ENCODE data around the gene REL. TPM values are rescaled to one million over a fixed set of nuclear protein-coding genes. Genes with fewer than 3 reads are reported as not detected.

The REL gene
- polyA plus RNA-seq (2013, experiment 1 of 4), result 6.3 TPM
- polyA plus RNA-seq (2013, experiment 2 of 4), result 5.4 TPM
- polyA plus RNA-seq (2013, experiment 3 of 4), result 4.7 TPM
- polyA plus RNA-seq (2013, experiment 4 of 4), result 6.0 TPM

DNA sequence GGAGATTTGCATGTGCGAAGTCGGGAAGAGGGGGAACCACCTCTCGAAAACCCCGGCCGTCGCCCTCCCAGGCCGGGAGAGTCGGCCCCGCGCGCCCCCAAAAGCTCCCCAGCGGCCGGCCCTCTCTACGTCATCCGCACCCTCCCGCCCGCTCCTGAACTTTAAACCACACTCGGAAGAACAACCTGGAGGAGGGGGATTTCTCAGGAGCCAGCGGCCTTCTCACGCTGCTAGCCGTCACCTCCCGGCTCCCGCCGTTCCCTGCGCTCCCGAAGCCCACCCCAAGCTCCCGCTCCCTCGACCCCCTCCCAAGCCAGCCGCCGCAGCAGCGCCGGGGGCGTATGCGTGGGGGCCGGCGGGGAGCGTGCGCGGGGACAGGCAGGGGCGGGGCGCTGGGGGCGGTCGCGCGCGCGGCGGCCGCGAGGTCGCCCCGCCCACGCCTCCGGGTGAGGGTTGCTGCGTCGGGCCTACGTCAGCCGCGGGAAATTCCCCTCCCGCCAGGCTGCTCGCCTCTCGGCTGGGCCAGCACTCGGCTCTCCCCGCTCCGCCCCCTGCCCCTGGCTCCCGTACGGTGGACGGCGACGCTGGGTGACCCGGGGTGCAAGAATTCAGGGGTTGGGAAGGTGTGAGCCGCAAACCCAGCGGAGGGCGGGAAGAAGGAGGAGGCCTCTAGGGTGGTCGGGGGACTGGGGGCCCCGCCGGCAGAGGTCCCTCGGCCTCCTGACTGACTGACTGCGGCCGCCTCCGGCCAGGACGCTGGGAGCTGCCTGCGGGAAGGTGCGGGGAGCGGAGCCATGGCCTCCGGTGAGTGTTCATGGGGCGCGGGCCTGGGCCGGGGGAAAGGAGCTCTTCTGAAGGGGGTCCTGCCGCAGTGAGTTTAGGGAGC is at the start of gene REL:
REL (plus strand) TSS at position 528 of the 886 bp plus-strand sequence; CDS start at position 795, 267 bp downstream.
- Histone ChIP-seq H3K4me1 (ENCODE audit: control insufficient read depth, insufficient read depth, low read length) (peaks cover 5% of the 10 kb centered on the region), H3K36me3 (ENCODE audit: control insufficient read depth, insufficient read depth, low read length) (no peaks in the 10 kb centered on the region), H3K4me3 (ENCODE audit: insufficient read depth, low read depth, low read length) (peak within 1 kb of the TSS; percentile 70), H3K27ac (ENCODE audit: insufficient read depth, low read depth, low read length, poor library complexity, severe bottlenecking) (peak within 1 kb of the TSS; percentile 86), H3K27me3 (ENCODE audit: control insufficient read depth, insufficient read depth, low read length, poor library complexity, severe bottlenecking) (peaks cover 12% of the 10 kb centered on the region), H3K9me3 (ENCODE audit: control insufficient read depth, low read length) (no peaks in the 10 kb centered on the region)
- 0% methylated on average over 90 of the region's 90 CpGs for WGBS, 2 experiments

DNA sequence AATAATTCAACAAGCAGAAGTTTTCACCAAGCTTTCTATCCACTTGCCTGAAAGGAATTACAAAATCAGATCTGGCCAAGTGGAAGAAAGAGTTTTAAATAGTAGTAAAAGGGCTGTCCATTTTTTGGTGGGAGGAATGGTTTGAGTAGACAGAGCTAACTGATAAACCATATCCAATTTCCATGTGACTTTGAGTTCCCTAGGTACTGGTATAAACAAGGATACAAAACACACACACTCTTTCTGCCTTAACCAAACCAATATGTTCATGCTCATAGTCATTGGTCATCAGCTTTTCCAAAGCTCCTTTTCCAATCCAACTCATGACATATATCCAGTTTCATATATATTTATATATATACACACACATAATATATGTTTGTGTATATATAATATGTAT is 49.5 kb upstream of the REL start:
- H3K4me3 ChIP-seq (ENCODE audit: insufficient read depth, low read depth, low read length), result no peak overlapping the region
- no peaks in the 10 kb centered on the region for H3K9me3 ChIP-seq (ENCODE audit: control insufficient read depth, low read length)
- H3K27ac ChIP-seq (ENCODE audit: insufficient read depth, low read depth, low read length, poor library complexity, severe bottlenecking), result no peak overlapping the region
- no peaks in the 10 kb centered on the region for H3K27me3 ChIP-seq (ENCODE audit: control insufficient read depth, insufficient read depth, low read length, poor library complexity, severe bottlenecking)
- H3K4me1 ChIP-seq (ENCODE audit: control insufficient read depth, insufficient read depth, low read length), result peaks cover 8% of the 10 kb centered on the region
- H3K36me3 ChIP-seq (ENCODE audit: control insufficient read depth, insufficient read depth, low read length), result no peaks in the 10 kb centered on the region

DNA sequence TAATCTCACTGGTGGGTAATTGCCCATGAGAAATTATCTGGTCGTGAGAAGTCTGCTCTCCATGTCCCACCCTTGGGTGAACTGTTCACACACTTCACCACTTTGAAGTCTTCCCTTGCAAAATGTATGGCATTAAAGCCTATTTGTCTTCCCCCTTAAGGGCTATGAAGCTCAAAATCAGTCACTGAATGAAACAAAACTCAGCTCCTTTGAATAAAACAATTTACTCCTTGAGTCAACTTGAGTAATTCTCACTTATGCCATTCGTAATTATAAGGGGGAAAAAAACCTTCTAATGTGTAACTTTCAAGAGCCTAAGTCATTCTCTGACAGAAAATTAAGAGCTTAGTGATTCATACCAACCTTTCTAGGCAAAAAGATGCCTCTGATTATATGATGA is 48.8 kb upstream of the REL start:
- no peak overlapping the region for H3K27ac ChIP-seq (ENCODE audit: insufficient read depth, low read depth, low read length, poor library complexity, severe bottlenecking)
- H3K4me3 ChIP-seq (ENCODE audit: insufficient read depth, low read depth, low read length), result no peak overlapping the region
- no peaks in the 10 kb centered on the region for H3K36me3 ChIP-seq (ENCODE audit: control insufficient read depth, insufficient read depth, low read length)
- no peaks in the 10 kb centered on the region for H3K27me3 ChIP-seq (ENCODE audit: control insufficient read depth, insufficient read depth, low read length, poor library complexity, severe bottlenecking)
- H3K4me1 ChIP-seq (ENCODE audit: control insufficient read depth, insufficient read depth, low read length), result peaks cover 8% of the 10 kb centered on the region
- H3K9me3 ChIP-seq (ENCODE audit: control insufficient read depth, low read length), result no peaks in the 10 kb centered on the region
- WGBS, 2 experiments, result 94 to 95% methylated on average over 2 of the region's 2 CpGs

DNA sequence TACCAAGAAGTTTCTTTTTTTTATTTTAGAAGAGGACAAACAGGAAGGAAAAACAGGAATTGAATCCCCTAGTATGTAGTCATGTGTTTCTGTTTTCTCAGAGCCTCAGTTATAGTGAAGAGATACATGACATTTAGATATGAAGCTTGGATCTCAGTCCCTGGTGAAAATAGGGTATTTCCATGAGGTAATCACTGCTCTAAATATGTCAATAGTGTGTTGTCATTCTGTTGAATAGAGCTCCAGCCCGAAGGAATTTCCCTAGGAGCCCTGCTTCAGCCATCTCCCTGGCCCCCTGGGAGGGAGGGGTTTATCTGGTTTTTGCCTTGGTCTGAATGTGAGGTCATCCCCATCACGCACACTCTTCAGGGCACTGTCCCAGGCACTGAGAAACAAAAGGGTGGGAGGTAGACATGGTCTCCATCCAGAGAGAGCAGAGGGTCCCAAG is 47.1 kb upstream of the REL start:
- no peaks in the 10 kb centered on the region for H3K36me3 ChIP-seq (ENCODE audit: control insufficient read depth, insufficient read depth, low read length)
- no peaks in the 10 kb centered on the region for H3K27me3 ChIP-seq (ENCODE audit: control insufficient read depth, insufficient read depth, low read length, poor library complexity, severe bottlenecking)
- no peak overlapping the region for H3K27ac ChIP-seq (ENCODE audit: insufficient read depth, low read depth, low read length, poor library complexity, severe bottlenecking)
- peaks cover 8% of the 10 kb centered on the region for H3K4me1 ChIP-seq (ENCODE audit: control insufficient read depth, insufficient read depth, low read length)
- WGBS, 2 experiments, result 47 to 59% methylated on average over 2 of the region's 2 CpGs
- H3K4me3 ChIP-seq (ENCODE audit: insufficient read depth, low read depth, low read length), result no peak overlapping the region
- no peaks in the 10 kb centered on the region for H3K9me3 ChIP-seq (ENCODE audit: control insufficient read depth, low read length)

DNA sequence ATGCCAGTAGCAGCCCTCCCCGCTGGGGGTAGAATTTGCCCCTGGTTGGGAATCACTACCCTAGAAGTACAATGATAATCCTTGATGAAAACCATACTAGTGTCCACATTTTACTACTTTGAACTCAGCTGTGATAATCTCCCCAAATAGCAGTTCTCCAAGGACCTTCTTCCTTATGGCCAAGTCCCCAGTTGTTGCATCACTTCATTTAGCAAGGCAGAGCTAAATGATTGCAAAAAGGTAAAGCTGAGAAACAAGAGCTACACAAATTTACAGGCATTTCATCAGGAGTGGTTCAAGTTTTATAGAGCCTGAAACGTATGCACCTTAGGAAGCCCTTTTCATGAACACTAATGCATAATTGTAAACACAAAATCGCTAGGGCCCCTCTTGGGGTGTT is 44.9 kb upstream of the REL start:
- H3K27me3 ChIP-seq (ENCODE audit: control insufficient read depth, insufficient read depth, low read length, poor library complexity, severe bottlenecking), result no peaks in the 10 kb centered on the region
- peaks cover 8% of the 10 kb centered on the region for H3K4me1 ChIP-seq (ENCODE audit: control insufficient read depth, insufficient read depth, low read length)
- no peak overlapping the region for H3K4me3 ChIP-seq (ENCODE audit: insufficient read depth, low read depth, low read length)
- H3K36me3 ChIP-seq (ENCODE audit: control insufficient read depth, insufficient read depth, low read length), result no peaks in the 10 kb centered on the region
- H3K9me3 ChIP-seq (ENCODE audit: control insufficient read depth, low read length), result no peaks in the 10 kb centered on the region
- H3K27ac ChIP-seq (ENCODE audit: insufficient read depth, low read depth, low read length, poor library complexity, severe bottlenecking), result no peak overlapping the region
- WGBS, 2 experiments, result 86 to 93% methylated on average over 3 of the region's 3 CpGs

DNA sequence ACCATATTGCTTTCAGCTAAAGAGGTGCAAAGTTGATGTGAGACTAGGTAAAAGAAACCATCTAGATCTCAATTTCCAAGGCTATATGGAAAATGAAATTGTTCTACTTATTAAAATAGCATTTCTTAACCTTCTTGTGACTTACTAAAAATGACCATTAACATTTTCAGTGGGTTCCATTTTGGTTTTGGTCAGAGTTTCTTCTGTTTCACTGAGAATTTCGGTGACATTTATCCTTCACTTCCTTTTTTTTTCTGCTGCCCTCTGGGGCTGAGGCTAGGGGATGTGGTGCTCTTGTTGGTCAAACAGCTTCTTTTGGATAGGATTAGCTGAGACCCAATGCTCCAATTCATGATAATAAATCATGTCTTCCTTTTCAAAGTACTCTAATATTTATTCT is 44.3 kb upstream of the REL start:
- H3K36me3 ChIP-seq (ENCODE audit: control insufficient read depth, insufficient read depth, low read length), result no peaks in the 10 kb centered on the region
- 70 to 100% methylated on average over 1 of the region's 1 CpG for WGBS, 2 experiments
- no peak overlapping the region for H3K4me3 ChIP-seq (ENCODE audit: insufficient read depth, low read depth, low read length)
- peaks cover 8% of the 10 kb centered on the region for H3K4me1 ChIP-seq (ENCODE audit: control insufficient read depth, insufficient read depth, low read length)
- no peaks in the 10 kb centered on the region for H3K9me3 ChIP-seq (ENCODE audit: control insufficient read depth, low read length)
- no peaks in the 10 kb centered on the region for H3K27me3 ChIP-seq (ENCODE audit: control insufficient read depth, insufficient read depth, low read length, poor library complexity, severe bottlenecking)
- H3K27ac ChIP-seq (ENCODE audit: insufficient read depth, low read depth, low read length, poor library complexity, severe bottlenecking), result no peak overlapping the region

DNA sequence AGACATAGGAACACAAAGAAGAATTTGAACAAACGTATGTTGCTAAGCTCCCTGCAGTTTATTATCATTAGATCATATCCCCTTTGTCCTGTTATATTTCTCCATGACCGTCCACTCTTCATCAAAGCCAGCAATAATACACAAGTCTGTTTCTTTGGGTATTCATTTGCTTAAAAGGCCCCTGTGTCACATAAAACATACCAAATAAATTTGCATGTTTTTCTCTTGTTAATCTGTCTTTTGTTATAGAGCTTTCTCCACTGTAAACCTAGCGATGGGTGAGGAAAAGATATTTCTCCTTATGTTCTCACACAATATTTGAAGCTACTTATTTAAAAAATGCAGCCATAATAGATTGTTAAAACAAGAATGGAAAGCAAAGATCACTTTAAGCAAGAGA is 42.9 kb upstream of the REL start:
- H3K27me3 ChIP-seq (ENCODE audit: control insufficient read depth, insufficient read depth, low read length, poor library complexity, severe bottlenecking), result no peaks in the 10 kb centered on the region
- no peaks in the 10 kb centered on the region for H3K9me3 ChIP-seq (ENCODE audit: control insufficient read depth, low read length)
- no peaks in the 10 kb centered on the region for H3K36me3 ChIP-seq (ENCODE audit: control insufficient read depth, insufficient read depth, low read length)
- 81 to 84% methylated on average over 2 to 3 of the region's 3 CpGs for WGBS, 2 experiments
- peaks cover 8% of the 10 kb centered on the region for H3K4me1 ChIP-seq (ENCODE audit: control insufficient read depth, insufficient read depth, low read length)
- no peak overlapping the region for H3K4me3 ChIP-seq (ENCODE audit: insufficient read depth, low read depth, low read length)
- H3K27ac ChIP-seq (ENCODE audit: insufficient read depth, low read depth, low read length, poor library complexity, severe bottlenecking), result no peak overlapping the region

DNA sequence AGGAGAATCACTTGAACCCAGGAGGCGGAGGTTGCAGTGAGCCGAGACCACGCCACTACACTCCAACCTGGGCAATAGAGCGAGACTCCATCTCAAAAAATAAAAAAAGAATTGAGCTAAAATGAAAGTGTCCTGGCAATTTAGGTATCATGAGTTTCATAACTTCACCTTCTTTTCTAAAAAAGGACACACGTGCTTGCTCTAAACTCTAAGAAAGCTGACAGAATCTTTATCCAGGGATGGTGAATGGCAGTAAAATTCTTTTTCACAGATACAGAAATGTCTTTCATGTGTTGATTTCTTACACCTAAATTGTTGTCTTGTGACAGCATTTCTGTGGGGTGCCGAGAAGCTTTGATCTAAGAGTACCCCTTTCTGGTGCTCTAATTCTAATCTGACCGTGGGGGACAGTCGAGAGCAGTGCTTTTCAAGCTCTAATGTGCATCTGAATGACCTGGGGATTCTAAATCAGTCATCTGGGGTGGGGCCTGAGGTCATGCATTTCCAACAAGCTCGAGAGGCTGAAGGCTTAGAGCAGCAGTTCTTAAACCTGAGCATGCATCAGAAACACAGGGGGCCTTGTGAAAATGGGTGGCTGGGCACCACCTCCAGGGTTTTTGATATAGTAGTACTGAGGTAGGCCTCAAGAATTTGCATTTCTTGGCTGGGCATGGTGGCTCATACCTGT is 42.1 kb upstream of the REL start:
- WGBS, 2 experiments, result 54 to 57% methylated on average over 8 to 9 of the region's 9 CpGs
- H3K27me3 ChIP-seq (ENCODE audit: control insufficient read depth, insufficient read depth, low read length, poor library complexity, severe bottlenecking), result no peaks in the 10 kb centered on the region
- H3K36me3 ChIP-seq (ENCODE audit: control insufficient read depth, insufficient read depth, low read length), result no peaks in the 10 kb centered on the region
- no peak overlapping the region for H3K27ac ChIP-seq (ENCODE audit: insufficient read depth, low read depth, low read length, poor library complexity, severe bottlenecking)
- H3K4me1 ChIP-seq (ENCODE audit: control insufficient read depth, insufficient read depth, low read length), result peaks cover 5% of the 10 kb centered on the region
- no peaks in the 10 kb centered on the region for H3K9me3 ChIP-seq (ENCODE audit: control insufficient read depth, low read length)
- no peak overlapping the region for H3K4me3 ChIP-seq (ENCODE audit: insufficient read depth, low read depth, low read length)

DNA sequence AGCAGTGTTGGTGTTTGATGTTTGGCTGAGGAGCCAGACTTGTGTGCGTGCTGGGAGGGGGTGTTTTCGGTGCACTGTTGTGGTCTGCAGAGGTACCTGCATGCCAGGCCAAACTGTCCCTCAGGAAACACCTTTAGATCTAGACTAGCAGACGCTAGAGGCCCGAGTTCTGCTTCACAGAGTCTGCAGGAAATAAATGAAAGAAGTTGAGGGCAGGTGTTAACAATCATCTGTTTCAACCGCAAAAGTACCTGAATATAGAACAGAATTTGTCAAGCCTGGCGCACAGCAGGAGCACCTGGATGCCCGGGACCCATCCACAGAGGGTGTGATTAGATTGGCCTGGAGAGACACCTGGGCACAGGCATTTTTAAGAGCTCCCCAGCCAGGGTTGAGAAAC is 40.5 kb upstream of the REL start:
- Histone ChIP-seq H3K27me3 (ENCODE audit: control insufficient read depth, insufficient read depth, low read length, poor library complexity, severe bottlenecking) (no peaks in the 10 kb centered on the region), H3K4me3 (ENCODE audit: insufficient read depth, low read depth, low read length) (no peak overlapping the region), H3K36me3 (ENCODE audit: control insufficient read depth, insufficient read depth, low read length) (no peaks in the 10 kb centered on the region), H3K9me3 (ENCODE audit: control insufficient read depth, low read length) (no peaks in the 10 kb centered on the region), H3K27ac (ENCODE audit: insufficient read depth, low read depth, low read length, poor library complexity, severe bottlenecking) (no peak overlapping the region), H3K4me1 (ENCODE audit: control insufficient read depth, insufficient read depth, low read length) (no peaks in the 10 kb centered on the region)
- WGBS, 2 experiments, result 93 to 95% methylated on average over 7 of the region's 7 CpGs

DNA sequence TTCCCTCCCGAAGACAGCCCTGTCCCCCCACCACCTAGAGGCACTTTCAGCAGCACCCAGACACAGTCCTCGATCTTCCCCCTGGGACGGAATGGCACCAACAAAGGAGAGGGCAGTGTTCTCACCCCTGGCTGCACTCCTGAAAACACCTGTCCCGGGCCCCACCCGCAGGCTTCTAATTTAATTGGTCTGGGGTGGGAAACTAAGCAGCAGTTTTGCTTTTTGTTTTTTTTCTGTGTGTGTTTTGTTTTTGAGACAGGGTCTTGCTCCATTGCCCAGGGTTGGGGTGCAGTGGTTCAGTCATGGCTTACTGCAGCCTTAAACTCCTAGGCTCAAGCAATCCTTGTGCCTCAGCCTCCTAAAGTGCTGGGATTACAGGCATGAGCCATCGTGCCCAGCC is 38.4 kb upstream of the REL start:
- WGBS, 2 experiments, result 88 to 90% methylated on average over 6 of the region's 6 CpGs
- H3K36me3 ChIP-seq (ENCODE audit: control insufficient read depth, insufficient read depth, low read length), result no peaks in the 10 kb centered on the region
- H3K4me3 ChIP-seq (ENCODE audit: insufficient read depth, low read depth, low read length), result no peak overlapping the region

More for the DNA sequence above, 38.4 kb upstream of the REL start:
- no peaks in the 10 kb centered on the region for H3K27me3 ChIP-seq (ENCODE audit: control insufficient read depth, insufficient read depth, low read length, poor library complexity, severe bottlenecking)
- H3K9me3 ChIP-seq (ENCODE audit: control insufficient read depth, low read length), result no peaks in the 10 kb centered on the region
- no peaks in the 10 kb centered on the region for H3K4me1 ChIP-seq (ENCODE audit: control insufficient read depth, insufficient read depth, low read length)
- no peak overlapping the region for H3K27ac ChIP-seq (ENCODE audit: insufficient read depth, low read depth, low read length, poor library complexity, severe bottlenecking)
